HepG2 (cell line): ENCODE data around the gene MLYCD. TPM values are rescaled to one million over a fixed set of nuclear protein-coding genes. Genes with fewer than 3 reads are reported as not detected.

Experiments
- BCLAF1 ChIP-seq: fragments of 450-650 bp; IDR thresholded peaks from 2 replicates; pipeline ENCODE4 v1.6.1; 2017; ENCODE audit warnings: mild to moderate bottlenecking
- ZFP91 ChIP-seq: sonication (generic); formaldehyde crosslinking; IDR thresholded peaks from 2 replicates; pipeline ENCODE4 v1.9.0; 2022; ENCODE audit warnings: missing genetic modification reagents, mild to moderate bottlenecking, borderline replicate concordance
- ZNF749 ChIP-seq: sonication (generic); formaldehyde crosslinking; IDR thresholded peaks from 2 replicates; pipeline ENCODE4 v1.8.0; 2022; ENCODE audit warnings: mild to moderate bottlenecking, missing genetic modification reagents, moderate library complexity, borderline replicate concordance
- ZNF850 ChIP-seq: sonication (generic); formaldehyde crosslinking; conservative IDR thresholded peaks from 2 replicates; pipeline ENCODE4 v1.9.0; 2021; ENCODE audit warnings: mild to moderate bottlenecking, missing genetic modification reagents
- polyA plus RNA-seq, 8 experiments: library from polyadenylated mRNA; depleted of rRNA in 3 of 8; stranded (reverse) in 7 of 8; unstranded in 1 of 8; fragments of >200 nt; fragmentation: Illumina TruSeq in 4 of 8; extraction: Trizol in 4 of 8; gene quantifications; 2 replicates each; pipeline versions ENCODE4 v1.2.1 to v1.2.3, GENCODE V29; 2011 to 2016; ENCODE audit warnings: low read depth in 4 of 8, missing spikeins in 1 of 8, mixed read lengths in 1 of 8; ENCODE audit not compliant: insufficient read depth in 1 of 8
- total RNA-seq, 5 experiments: library from RNA; depleted of rRNA; stranded (reverse); fragments of >200 nt; fragmentation: Illumina TruSeq; extraction: Trizol; gene quantifications; 2 replicates each; pipeline ENCODE4 v1.2.3, GENCODE V29; 2016; ENCODE audit warnings: low read depth in 1 of 5
- TF ChIP-seq, protein P1 (sequence below): sonication (generic); formaldehyde crosslinking; IDR thresholded peaks from one replicate; pipeline ENCODE4 v1.5.1; 2020; ENCODE audit warnings: mild to moderate bottlenecking, missing genetic modification reagents; ENCODE audit errors: not compliant biosample characterization

MLYCD gene
- total and polyA plus RNA-seq, 2 of the 13 experiments (the other 11 are each of a cell fraction or from before 2014, with no cell fraction given), result 1.8 to 4.0 TPM

DNA sequence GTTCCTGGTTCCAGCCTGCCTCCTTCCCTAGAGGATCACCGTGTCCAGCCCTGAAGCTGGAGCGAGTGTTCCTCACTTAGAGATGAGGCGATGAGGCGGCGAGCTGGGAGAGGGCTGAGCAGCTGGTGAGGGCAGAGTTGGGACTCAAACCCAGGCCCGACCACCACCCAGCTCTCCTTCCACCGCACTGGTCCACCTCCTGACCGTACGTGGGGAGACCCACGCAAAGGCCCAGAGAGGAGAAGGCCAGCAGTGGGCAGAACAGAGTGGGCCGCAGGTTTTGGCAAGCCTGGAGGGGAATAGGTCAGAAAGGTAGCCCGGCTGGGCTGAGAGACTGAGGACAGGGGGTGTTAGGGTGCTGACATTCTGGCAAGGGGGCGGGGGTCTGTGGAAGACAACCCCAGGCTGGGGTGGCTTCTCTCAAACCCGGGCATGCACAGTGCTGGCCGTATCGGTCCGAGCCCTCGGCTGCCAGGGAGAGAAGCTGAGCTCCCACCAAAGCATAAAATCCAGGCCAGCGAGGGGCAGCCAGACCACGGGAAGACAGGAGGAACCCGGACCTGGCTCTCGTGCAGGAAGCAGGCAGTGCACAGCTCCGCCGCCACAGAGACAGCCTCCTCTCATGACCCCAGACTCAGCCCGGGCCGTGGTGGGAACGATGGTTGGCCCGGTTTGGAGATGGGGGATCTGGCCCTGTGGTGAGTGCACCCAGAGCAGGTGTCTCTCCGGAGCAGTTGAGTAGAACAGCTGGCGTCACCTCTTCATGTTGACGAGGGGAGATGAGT is 24.9 kb downstream of the MLYCD start (continued):
- TF ChIP-seq, protein P1, sequence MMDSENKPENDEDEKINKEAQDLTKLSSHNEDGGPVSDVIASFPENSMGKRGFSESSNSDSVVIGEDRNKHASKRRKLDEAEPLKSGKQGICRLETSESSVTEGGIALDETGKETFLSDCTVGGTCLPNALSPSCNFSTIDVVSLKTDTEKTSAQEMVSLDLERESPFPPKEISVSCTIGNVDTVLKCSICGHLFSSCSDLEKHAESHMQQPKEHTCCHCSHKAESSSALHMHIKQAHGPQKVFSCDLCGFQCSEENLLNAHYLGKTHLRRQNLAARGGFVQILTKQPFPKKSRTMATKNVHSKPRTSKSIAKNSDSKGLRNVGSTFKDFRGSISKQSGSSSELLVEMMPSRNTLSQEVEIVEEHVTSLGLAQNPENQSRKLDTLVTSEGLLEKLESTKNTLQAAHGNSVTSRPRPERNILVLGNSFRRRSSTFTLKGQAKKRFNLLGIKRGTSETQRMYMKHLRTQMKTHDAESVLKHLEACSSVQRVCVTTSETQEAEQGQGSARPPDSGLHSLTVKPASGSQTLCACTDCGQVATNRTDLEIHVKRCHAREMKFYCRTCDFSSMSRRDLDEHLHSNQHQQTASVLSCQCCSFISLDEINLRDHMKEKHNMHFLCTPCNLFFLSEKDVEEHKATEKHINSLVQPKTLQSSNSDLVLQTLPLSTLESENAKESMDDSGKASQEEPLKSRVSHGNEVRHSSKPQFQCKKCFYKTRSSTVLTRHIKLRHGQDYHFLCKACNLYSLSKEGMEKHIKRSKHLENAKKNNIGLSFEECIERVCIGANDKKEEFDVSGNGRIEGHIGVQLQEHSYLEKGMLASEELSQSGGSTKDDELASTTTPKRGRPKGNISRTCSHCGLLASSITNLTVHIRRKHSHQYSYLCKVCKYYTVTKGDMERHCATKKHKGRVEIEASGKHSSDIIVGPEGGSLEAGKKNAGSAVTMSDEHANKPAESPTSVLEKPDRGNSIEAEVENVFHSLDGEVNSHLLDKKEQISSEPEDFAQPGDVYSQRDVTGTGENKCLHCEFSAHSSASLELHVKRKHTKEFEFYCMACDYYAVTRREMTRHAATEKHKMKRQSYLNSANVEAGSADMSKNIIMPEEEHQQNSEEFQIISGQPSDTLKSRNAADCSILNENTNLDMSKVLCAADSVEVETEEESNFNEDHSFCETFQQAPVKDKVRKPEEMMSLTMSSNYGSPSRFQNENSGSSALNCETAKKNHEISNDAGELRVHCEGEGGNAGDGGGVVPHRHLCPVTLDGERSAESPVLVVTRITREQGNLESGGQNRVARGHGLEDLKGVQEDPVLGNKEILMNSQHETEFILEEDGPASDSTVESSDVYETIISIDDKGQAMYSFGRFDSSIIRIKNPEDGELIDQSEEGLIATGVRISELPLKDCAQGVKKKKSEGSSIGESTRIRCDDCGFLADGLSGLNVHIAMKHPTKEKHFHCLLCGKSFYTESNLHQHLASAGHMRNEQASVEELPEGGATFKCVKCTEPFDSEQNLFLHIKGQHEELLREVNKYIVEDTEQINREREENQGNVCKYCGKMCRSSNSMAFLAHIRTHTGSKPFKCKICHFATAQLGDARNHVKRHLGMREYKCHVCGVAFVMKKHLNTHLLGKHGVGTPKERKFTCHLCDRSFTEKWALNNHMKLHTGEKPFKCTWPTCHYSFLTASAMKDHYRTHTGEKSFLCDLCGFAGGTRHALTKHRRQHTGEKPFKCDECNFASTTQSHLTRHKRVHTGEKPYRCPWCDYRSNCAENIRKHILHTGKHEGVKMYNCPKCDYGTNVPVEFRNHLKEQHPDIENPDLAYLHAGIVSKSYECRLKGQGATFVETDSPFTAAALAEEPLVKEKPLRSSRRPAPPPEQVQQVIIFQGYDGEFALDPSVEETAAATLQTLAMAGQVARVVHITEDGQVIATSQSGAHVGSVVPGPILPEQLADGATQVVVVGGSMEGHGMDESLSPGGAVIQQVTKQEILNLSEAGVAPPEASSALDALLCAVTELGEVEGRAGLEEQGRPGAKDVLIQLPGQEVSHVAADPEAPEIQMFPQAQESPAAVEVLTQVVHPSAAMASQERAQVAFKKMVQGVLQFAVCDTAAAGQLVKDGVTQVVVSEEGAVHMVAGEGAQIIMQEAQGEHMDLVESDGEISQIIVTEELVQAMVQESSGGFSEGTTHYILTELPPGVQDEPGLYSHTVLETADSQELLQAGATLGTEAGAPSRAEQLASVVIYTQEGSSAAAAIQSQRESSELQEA (CRISPR knock-in tag), result no peak
- no peak for TF ChIP-seq ZFP91 (CRISPR knock-in tag)
- no peak for TF ChIP-seq ZNF749 (CRISPR knock-in tag)
- no peak for TF ChIP-seq ZNF850 (CRISPR knock-in tag)
- no peak for TF ChIP-seq BCLAF1
